HFF-Myc (cell line): ENCODE measurements around the gene DEFB114.

Experiments used
- DNase-seq: peaks from one replicate; pipeline ENCODE4 v3.0.0-alpha.2; 2011; ENCODE audit warnings: low read depth; ENCODE audit errors: extremely low read depth
- H3K4me3 ChIP-seq: replicated peaks from 2 replicates; pipeline ENCODE4 v1.5.1; 2011; ENCODE audit warnings: low read depth, mild to moderate bottlenecking, control low read depth, low read length
- TF ChIP-seq, protein P1 (sequence below): IDR thresholded peaks from 2 replicates; pipeline ENCODE4 v1.5.1; 2012; ENCODE audit warnings: mild to moderate bottlenecking, low read depth, low read length, control low read depth; ENCODE audit errors: missing control alignments

DEFB114 gene

DNA sequence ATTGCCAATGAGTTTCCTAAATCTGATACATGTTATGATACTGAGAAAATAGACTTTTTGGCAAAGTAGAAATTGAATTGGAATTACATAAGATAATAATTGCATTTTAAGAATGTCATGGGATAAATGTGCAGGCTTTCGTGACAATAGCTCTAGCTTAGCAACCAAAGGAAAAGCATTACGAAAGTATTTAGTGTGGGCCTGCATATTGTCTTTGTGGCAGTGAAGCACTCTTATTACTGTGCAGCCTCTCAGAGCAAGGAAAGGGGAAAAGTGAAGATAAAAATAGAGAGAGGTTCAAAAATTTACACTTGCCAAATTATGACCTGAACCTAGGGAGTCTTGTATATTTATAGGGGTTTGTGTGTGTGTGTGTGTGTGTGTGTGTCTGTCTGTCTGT lies 18.1 kb upstream of the DEFB114 start:
- H3K4me3 ChIP-seq: no peak overlapping the region
- no peak for DNase-seq
- TF ChIP-seq, protein P1, sequence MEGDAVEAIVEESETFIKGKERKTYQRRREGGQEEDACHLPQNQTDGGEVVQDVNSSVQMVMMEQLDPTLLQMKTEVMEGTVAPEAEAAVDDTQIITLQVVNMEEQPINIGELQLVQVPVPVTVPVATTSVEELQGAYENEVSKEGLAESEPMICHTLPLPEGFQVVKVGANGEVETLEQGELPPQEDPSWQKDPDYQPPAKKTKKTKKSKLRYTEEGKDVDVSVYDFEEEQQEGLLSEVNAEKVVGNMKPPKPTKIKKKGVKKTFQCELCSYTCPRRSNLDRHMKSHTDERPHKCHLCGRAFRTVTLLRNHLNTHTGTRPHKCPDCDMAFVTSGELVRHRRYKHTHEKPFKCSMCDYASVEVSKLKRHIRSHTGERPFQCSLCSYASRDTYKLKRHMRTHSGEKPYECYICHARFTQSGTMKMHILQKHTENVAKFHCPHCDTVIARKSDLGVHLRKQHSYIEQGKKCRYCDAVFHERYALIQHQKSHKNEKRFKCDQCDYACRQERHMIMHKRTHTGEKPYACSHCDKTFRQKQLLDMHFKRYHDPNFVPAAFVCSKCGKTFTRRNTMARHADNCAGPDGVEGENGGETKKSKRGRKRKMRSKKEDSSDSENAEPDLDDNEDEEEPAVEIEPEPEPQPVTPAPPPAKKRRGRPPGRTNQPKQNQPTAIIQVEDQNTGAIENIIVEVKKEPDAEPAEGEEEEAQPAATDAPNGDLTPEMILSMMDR: no peak

DNA sequence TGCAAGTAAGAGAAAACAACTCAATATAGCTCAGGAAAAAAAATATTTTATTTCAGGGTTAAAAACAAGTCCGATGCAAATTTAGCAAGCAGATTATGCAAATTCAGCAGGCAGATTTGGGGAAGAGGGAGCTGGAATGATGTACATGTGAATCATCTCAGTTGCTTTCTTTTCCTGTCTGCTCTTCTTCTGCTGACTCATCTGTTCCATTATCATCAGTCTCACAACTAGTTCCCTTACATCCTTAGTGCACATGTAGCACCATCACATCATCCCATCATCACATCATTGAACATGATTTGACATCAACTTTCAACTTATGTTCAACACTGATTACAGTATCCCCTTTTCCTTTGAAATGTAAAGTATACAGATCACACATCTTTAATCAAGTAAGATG lies 16.9 kb upstream of the DEFB114 start:
- H3K4me3 ChIP-seq: no peak overlapping the region
- TF ChIP-seq, protein P1: no peak
- DNase-seq: no peak

DNA sequence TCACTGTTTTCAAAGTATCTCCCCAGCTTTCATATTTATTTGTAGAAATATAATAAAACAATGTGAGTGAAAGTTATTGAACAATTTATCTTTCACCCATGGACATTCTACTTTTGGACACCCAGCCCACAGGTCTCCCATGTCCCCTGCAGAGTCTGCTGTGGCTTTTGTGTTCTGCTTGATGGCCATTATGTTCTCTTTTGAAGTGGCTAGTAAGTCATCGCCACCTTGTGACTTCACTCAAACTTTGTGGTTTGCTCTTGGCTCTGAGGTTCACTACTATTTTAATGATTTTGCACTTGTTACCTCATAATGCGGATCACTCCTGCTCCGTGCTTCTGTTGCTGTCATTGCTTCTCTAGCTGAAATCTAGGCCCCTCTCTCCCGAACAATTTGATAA lies 15.6 kb upstream of the DEFB114 start:
- H3K4me3 ChIP-seq: no peak overlapping the region
- DNase-seq: no peak
- TF ChIP-seq, protein P1: no peak

DNA sequence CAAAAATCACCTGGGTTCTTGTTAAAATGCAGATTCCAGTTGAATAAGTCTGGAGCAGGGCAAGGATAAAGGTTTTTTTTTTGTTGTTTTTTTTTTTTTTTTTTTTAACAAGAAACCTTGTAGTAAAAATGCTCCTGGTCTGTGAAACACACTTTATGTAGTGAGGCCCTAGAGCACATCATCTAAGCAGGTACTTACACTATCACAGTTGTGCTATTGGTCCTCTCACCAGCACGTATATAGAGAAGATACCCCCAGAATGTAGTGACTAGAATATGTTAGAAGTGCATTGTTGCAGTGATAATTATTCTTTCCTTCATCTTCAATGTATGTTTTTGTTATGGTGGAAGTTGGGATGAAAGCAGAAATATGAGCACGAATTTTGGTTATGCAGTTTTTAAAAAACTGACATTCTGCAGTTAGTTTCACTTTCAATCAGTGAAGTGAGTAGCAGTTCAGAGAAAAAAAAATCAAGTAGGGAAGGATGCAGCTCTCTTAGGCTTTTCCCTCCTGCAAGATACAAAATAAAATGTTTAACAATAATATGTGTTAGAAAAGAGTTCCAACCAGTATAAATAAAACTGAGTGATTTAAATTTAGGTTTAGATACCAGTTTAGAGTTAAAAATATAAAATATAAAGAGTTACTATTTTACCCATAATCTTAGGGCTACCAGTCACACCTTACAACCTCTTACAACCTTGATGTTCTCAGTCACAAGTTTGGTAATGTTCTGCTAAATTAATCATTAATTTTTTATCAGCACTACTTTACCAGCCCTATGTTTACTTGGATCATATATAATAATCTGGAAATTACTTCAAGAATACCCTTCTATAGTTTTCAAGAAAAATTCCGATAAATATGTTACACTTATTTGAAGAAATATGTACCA lies 14.6 kb upstream of the DEFB114 start:
- TF ChIP-seq, protein P1: no peak
- H3K4me3 ChIP-seq: no peak overlapping the region
- DNase-seq: no peak

DNA sequence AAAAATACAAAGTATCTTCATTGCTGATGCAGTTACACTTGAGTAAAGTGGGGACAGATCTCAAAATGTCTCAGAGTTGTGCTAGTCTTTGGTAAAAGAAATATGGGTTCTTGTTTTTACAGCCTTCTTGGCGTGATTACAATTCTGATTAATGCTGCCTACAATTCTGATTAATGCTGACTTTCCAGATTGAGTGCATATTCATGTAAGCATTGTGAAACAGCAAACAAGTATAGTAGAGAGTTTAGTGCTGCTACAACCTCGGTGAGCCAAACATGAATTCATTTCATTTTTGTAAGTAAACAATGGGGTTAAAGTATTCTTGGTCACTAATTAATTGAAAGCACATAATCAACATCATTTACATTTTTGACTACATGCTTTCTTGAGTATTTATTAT lies 5.6 kb upstream of the DEFB114 start, which contains the start of gene DEFB113:
Gene DEFB113 (minus strand): TSS at position 21 of the 400 bp plus-strand sequence. CDS start 0 bp downstream, at position 21.
- DNase-seq: no peak
- H3K4me3 ChIP-seq: no peak within 1 kb of the TSS
- TF ChIP-seq, protein P1: no peak

DNA sequence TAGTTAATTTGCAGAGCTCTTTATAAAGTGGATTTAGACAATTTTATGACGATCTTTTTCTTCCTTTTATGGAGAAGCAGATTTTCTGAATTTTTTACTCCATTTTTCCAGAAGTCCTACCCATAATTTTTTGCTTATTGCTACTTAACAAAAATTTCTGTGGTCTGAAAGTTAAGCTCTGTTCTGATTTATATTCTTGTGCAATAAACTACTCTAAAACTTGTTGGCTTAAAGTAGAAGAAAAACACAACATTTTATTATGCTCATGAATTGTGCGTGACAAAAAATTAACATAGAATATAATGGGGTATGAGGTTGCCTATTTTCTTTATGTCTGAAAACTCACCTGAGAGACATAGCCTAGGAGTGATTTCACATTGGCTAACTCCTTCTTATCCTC lies 2.9 kb upstream of the DEFB114 start:
- no peak overlapping the region for H3K4me3 ChIP-seq
- no peak for DNase-seq
- TF ChIP-seq, protein P1: no peak

DNA sequence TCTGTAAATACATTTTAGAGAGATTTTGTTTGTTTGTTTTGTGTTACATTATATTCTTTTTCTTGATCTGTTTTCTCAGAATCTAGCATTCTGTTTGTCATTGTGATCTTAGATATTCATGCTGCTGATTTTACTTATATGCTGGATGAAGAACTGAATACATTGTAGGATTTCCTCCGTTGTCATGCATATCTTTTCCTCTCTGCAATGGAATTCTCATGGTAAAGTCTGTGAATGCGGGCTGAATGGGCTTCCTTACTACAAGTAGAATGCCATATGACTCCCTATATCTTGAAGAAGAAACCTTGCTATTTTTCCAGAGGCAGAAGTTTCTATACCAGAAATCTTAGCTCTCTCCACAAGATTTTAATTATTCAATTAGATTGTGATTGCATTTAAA lies 2.4 kb upstream of the DEFB114 start:
- TF ChIP-seq, protein P1: no peak
- no peak overlapping the region for H3K4me3 ChIP-seq
- DNase-seq: no peak
